DOHH2 (cell line): ENCODE measurements around the gene C17orf100.

Source experiments
- CTCF ChIP-seq: fragments of 200-600 bp; sonication (generic); IDR thresholded peaks from one replicate; pipeline ENCODE4 v1.5.1; 2014; ENCODE audit warnings: antibody characterized with exemption, mild to moderate bottlenecking, low read depth, low read length; ENCODE audit not compliant: poor library complexity, severe bottlenecking
- EZH2phosphoT487 ChIP-seq: fragments of 200-600 bp; sonication (generic); IDR thresholded peaks from 2 replicates; pipeline ENCODE4 v1.6.1; 2017; ENCODE audit warnings: borderline replicate concordance, mild to moderate bottlenecking, antibody characterized with exemption, low read length, moderate library complexity, mixed read lengths

GRCh38 chr17:6648181-6648580 lies 3.4 kb upstream of the C17orf100 start:
- TF ChIP-seq EZH2phosphoT487: no peak
- TF ChIP-seq CTCF: peak; percentile 60
